ENCODE measurements around the gene ZBTB20.

The ZBTB20 gene

GRCh38 chr3:114481113-114481512 is 666.0 kb downstream of the ZBTB20 start:
- DNase-seq (ENCODE audit: low read depth, low spot score): no peak

- DNase-seq (ENCODE audit: low read depth, low spot score): no peak
Measured at GRCh38 chr3:114480442-114480841, 666.6 kb downstream of the ZBTB20 start.

GRCh38 chr3:114478801-114479200 is 668.3 kb downstream of the ZBTB20 start:
- DNase-seq (ENCODE audit: low read depth, low spot score): no peak

GRCh38 chr3:114476511-114476910 is 670.6 kb downstream of the ZBTB20 start:
- DNase-seq (ENCODE audit: low read depth, low spot score): no peak

GRCh38 chr3:114471478-114471877 is 675.6 kb downstream of the ZBTB20 start:
- no peak for DNase-seq (ENCODE audit: low read depth, low spot score)

- no peak for DNase-seq (ENCODE audit: low read depth, low spot score)
Measured at GRCh38 chr3:114469070-114469469, 678.0 kb downstream of the ZBTB20 start.

- DNase-seq (ENCODE audit: low read depth, low spot score): no peak
Measured at GRCh38 chr3:114466816-114467215, 680.3 kb downstream of the ZBTB20 start.

- no peak for DNase-seq (ENCODE audit: low read depth, low spot score)
Measured at GRCh38 chr3:114466251-114466650, 680.8 kb downstream of the ZBTB20 start.

- DNase-seq (ENCODE audit: low read depth, low spot score): peak; percentile 22
Measured at GRCh38 chr3:114464548-114464947, 682.5 kb downstream of the ZBTB20 start.

- DNase-seq (ENCODE audit: low read depth, low spot score): no peak
Measured at GRCh38 chr3:114462750-114463149, 684.3 kb downstream of the ZBTB20 start.

- no peak for DNase-seq (ENCODE audit: low read depth, low spot score)
Measured at GRCh38 chr3:114460459-114460858, 686.6 kb downstream of the ZBTB20 start.

- DNase-seq (ENCODE audit: low read depth, low spot score): no peak
Measured at GRCh38 chr3:114456742-114457141, 690.3 kb downstream of the ZBTB20 start.

- no peak for DNase-seq (ENCODE audit: low read depth, low spot score)
Measured at GRCh38 chr3:114455432-114455831, 691.7 kb downstream of the ZBTB20 start.

- peak; percentile 75 for DNase-seq (ENCODE audit: low read depth, low spot score)
Measured at GRCh38 chr3:114454551-114455251, 692.4 kb downstream of the ZBTB20 start.

GRCh38 chr3:114453361-114453780 is 693.7 kb downstream of the ZBTB20 start:
- DNase-seq (ENCODE audit: low read depth, low spot score): no peak

- DNase-seq (ENCODE audit: low read depth, low spot score): no peak
Measured at GRCh38 chr3:114452937-114453336, 694.2 kb downstream of the ZBTB20 start.

GRCh38 chr3:114452256-114452655 is 694.8 kb downstream of the ZBTB20 start:
- peak; percentile 44 for DNase-seq (ENCODE audit: low read depth, low spot score)

GRCh38 chr3:114451561-114452018 is 695.5 kb downstream of the ZBTB20 start:
- peak; percentile 59 for DNase-seq (ENCODE audit: low read depth, low spot score)

GRCh38 chr3:114451051-114451451 is 696.0 kb downstream of the ZBTB20 start:
- DNase-seq (ENCODE audit: low read depth, low spot score): peak; percentile 41

- DNase-seq (ENCODE audit: low read depth, low spot score): peak; percentile 63
Measured at GRCh38 chr3:114450008-114450596, 697.0 kb downstream of the ZBTB20 start.

GRCh38 chr3:114449271-114450007 is 697.6 kb downstream of the ZBTB20 start:
- DNase-seq (ENCODE audit: low read depth, low spot score): peak; percentile 50

- peak; percentile 41 for DNase-seq (ENCODE audit: low read depth, low spot score)
Measured at GRCh38 chr3:114447950-114448479, 699.1 kb downstream of the ZBTB20 start.
